A549 (cell line): ENCODE results near the gene MSX2.

Source experiments
- CHD4 ChIP-seq: fragments of 200-600 bp; sonication (generic); IDR thresholded peaks from 2 replicates; pipeline ENCODE4 v1.6.1; 2016; ENCODE audit warnings: antibody characterized with exemption, mild to moderate bottlenecking, borderline replicate concordance
- CTCF ChIP-seq: fragments of >200 bp; sonication (Bioruptor Twin); formaldehyde crosslinking; IDR thresholded peaks from 3 replicates; pipeline ENCODE4 v1.5.1; 2016
- JUNB ChIP-seq: fragments of >200 bp; sonication (Bioruptor Twin); formaldehyde crosslinking; IDR thresholded peaks from 2 replicates; pipeline ENCODE4 v1.6.1; 2016
- MYC ChIP-seq: IDR thresholded peaks from 2 replicates; pipeline ENCODE4 v1.6.1; 2012; ENCODE audit warnings: mild to moderate bottlenecking, inconsistent platforms, low read length, improper control_type of control experiment, borderline replicate concordance
- NFE2L2 ChIP-seq: fragments of 150-350 bp; conservative IDR thresholded peaks from 2 replicates; pipeline ENCODE4 v1.6.1; 2014; ENCODE audit warnings: low read length
- POLR2A ChIP-seq: IDR thresholded peaks from 2 replicates; pipeline ENCODE4 v1.6.1; 2012; ENCODE audit warnings: mild to moderate bottlenecking, low read length
- RAD21 ChIP-seq, 2 experiments: fragments of >200 bp in 1 of 2; sonication (Bioruptor Twin) in 1 of 2; formaldehyde crosslinking in 1 of 2; IDR thresholded peaks in 1 of 2; conservative IDR thresholded peaks in 1 of 2; 2 replicates in 1 of 2; 3 replicates in 1 of 2; pipeline ENCODE4 v1.6.1; 2012 to 2018; ENCODE audit warnings: inconsistent platforms in 1 of 2
- REST ChIP-seq: fragments of 200-600 bp; sonication (generic); IDR thresholded peaks from 2 replicates; pipeline ENCODE4 v1.6.1; 2016; ENCODE audit warnings: antibody characterized with exemption, mild to moderate bottlenecking, moderate library complexity

GRCh38 chr5:174737330-174737729 lies 12.9 kb downstream of the MSX2 start:
- TF ChIP-seq REST (no peak), CTCF (no peak), JUNB (no peak), CHD4 (no peak), POLR2A (no peak), MYC (no peak), NFE2L2 (no peak), RAD21 (conservative IDR thresholded peaks at IDR 0.05 in 1 of 2, IDR thresholded peaks at IDR 0.05 in 1 of 2) (no peak)
